Keratinocyte (primary cell): ENCODE data around the gene SCUBE1.

Source experiments
- CTCF ChIP-seq, 3 experiments: IDR thresholded peaks in 1 of 3; conservative IDR thresholded peaks in 1 of 3; optimal IDR thresholded peaks in 1 of 3; 2 replicates in 2 of 3; 3 replicates in 1 of 3; pipeline versions ENCODE3 to v1.5.1; 2011; ENCODE audit warnings: low read length in 3 of 3, mild to moderate bottlenecking in 3 of 3, moderate library complexity in 2 of 3, control low read depth in 1 of 3, inconsistent platforms in 1 of 3; ENCODE audit not compliant: insufficient read depth in 2 of 3; ENCODE audit errors: extremely low read depth in 1 of 3
- EZH2 ChIP-seq: IDR thresholded peaks from one replicate; pipeline ENCODE4 v1.6.1; 2012; ENCODE audit warnings: inconsistent platforms, mild to moderate bottlenecking, low read length, moderate library complexity

DNA sequence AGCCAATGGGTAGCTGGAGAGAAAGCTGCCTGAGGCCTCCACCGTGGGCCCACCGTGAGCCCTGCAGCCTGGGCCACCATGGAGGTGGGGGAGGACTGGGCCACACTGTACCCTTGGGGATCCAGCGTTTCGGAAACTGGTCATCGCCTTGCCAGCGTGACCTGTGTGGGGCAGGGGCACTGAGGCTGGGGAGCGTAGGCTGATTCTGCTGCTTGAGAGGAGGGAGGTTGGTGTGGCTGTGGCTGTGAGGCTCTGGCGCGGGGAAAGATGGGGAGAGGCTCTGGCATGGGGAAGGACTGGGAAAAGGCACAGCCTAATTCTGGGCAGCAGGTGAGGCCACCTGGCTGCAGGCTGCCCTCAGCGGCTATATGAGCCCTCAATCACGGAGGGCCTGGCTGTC is 143.6 kb downstream of the SCUBE1 start:
- no peak for TF ChIP-seq EZH2
- no peak for TF ChIP-seq CTCF (optimal IDR thresholded peaks at IDR 0.05 in 1 of 3, IDR thresholded peaks at IDR 0.05 in 1 of 3, conservative IDR thresholded peaks at IDR 0.05 in 1 of 3; ENCODE audit: extremely low read depth in 1 of 3, insufficient read depth in 2 of 3, low read length in 3 of 3)
